Upper lobe of left lung (tissue), 4 donors: ENCODE data around the gene MPHOSPH9.

Source experiments
- CTCF ChIP-seq, 6 experiments: fragments of 450-650 bp in 4 of 6; fragments of 200-600 bp in 2 of 6; sonication (generic) in 2 of 6; IDR thresholded peaks; one replicate each; pipeline ENCODE4 v1.5.1; 2016 to 2019; ENCODE audit warnings: antibody characterized with exemption in 6 of 6
- EP300 ChIP-seq, 4 donors: sonication (generic); formaldehyde crosslinking; IDR thresholded peaks; one replicate each; pipeline ENCODE4 v1.5.1; 2017; ENCODE audit warnings: antibody characterized with exemption in 4 of 4, control low read depth in 2 of 4
- POLR2A ChIP-seq, 4 donors: fragments of 450-650 bp; IDR thresholded peaks; one replicate each; pipeline ENCODE4 v1.5.1; 2016 to 2017; ENCODE audit warnings: antibody characterized with exemption in 4 of 4, mild to moderate bottlenecking in 2 of 4
- POLR2AphosphoS5 ChIP-seq, 2 donors: sonication (generic); formaldehyde crosslinking; IDR thresholded peaks; one replicate each; pipeline ENCODE4 v1.5.1; 2017; ENCODE audit warnings: antibody characterized with exemption in 2 of 2

GRCh38 chr12:123105211-123105826 is 127.6 kb downstream of the MPHOSPH9 start:
- TF ChIP-seq POLR2AphosphoS5 (IDR thresholded peaks at IDR 0.05): peak; percentile 85 to 87
- no peak for TF ChIP-seq CTCF (IDR thresholded peaks at IDR 0.05)
- TF ChIP-seq POLR2A (IDR thresholded peaks at IDR 0.05): peak in 2 of 4 donors; percentile 30 to 48
- peak; percentile 29 to 95 (median 84) for TF ChIP-seq EP300 (IDR thresholded peaks at IDR 0.05)
